Measurements from ENCODE around the gene RAPGEF4.

Gene RAPGEF4

DNA sequence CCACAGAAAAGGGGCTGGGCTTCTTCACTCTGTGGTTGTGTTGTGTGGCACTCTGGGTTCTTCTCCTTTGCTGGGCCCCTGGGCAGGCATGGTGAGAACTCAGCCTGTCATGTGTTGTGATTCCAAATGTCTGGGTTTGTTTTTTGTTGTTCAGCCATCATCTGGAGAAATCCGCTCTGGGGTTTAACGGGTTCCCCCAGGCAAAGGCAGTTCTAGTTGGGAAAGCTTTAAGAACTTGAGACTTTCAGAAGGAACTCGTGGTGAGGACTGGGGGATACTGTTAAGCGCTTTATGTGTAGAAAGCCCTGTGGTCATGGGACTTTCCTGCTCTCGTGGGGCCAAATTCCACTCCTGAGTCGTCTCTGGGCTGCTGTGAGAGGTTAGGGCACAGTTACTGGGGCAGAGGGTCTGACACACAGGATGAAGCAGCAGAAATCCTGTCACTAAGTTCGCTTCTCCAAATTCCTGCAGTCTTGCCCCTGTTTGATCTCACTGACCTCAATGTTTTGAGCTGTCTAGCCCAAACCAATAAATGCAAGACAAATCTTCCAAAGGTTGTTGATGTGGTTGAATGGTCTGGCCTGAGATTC, 87.7 kb downstream of the RAPGEF4 start:
- no peak for DNase-seq (ENCODE audit: low read depth in 3 of 3)

DNA sequence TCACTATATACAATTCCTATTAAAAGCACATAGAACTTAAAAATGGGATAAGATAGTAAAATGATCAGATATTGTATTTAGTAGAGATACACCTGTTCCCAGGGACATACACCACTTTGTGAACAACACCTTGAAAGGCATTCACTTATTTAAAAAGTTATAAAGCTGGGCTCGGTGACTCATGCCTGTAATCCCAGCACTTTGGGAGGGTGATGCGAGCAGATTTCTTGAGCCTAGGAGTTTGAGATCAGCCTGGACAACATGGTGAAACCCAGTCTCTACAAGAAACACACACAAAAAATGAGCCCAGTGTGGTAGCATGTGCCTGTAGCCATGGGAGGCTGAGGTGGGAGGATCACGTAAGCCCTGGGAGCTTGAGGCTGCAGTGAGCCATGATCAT, 90.9 kb downstream of the RAPGEF4 start:
- DNase-seq (ENCODE audit: low read depth in 3 of 3): no peak

GRCh38 chr2:172829229-172829628, 93.6 kb downstream of the RAPGEF4 start:
- DNase-seq (ENCODE audit: low read depth in 3 of 3): no peak

DNA sequence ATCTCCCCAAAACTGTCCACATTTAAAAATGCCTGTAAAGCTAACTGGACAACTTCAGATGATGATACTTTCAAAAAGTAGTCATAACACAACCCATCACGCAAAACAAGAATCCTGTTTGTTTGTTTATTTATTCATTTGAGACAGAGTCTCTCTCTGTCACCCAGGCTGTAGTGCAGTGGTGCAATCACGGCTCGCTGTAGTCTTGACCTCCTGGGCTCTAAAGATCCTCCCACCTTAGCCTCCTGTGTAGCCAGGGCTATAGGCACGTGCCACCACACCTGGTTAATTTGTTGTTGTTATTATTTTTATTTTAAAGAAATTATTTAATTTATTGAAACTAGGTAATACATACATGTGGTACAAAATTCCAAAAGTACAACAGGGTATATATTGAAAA, 94.8 kb downstream of the RAPGEF4 start:
- no peak for DNase-seq (ENCODE audit: low read depth in 3 of 3)

DNA sequence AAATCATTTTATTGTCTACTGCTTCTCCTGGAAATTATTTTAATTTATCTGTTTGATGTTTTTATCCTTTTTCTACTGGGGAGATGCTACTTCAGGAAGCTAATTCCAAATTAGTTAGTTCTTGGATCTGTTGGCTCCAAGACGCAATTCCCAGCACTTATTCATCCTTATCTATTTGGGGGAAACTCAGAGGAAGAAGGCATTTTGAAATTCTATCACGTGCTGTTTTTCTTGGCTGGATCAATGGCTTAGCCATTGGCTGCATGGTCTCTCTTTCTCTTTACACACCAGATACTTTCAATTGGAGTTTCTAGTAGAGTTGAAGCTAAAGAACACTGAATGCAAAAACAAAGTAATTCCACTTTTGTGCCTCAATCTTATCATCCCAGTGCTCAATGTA, 98.3 kb downstream of the RAPGEF4 start:
- no peak for DNase-seq (ENCODE audit: low read depth in 3 of 3)

GRCh38 chr2:172834881-172835280, 99.2 kb downstream of the RAPGEF4 start:
- no peak for DNase-seq (ENCODE audit: low read depth in 3 of 3)

- no peak for DNase-seq (ENCODE audit: low read depth in 3 of 3)
These were observed 100.7 kb downstream of the RAPGEF4 start for GRCh38 chr2:172836347-172836821.

GRCh38 chr2:172836827-172837226, 101.2 kb downstream of the RAPGEF4 start:
- no peak for DNase-seq (ENCODE audit: low read depth in 3 of 3)

GRCh38 chr2:172839446-172839845, 103.8 kb downstream of the RAPGEF4 start:
- no peak for DNase-seq (ENCODE audit: low read depth in 3 of 3)

DNA sequence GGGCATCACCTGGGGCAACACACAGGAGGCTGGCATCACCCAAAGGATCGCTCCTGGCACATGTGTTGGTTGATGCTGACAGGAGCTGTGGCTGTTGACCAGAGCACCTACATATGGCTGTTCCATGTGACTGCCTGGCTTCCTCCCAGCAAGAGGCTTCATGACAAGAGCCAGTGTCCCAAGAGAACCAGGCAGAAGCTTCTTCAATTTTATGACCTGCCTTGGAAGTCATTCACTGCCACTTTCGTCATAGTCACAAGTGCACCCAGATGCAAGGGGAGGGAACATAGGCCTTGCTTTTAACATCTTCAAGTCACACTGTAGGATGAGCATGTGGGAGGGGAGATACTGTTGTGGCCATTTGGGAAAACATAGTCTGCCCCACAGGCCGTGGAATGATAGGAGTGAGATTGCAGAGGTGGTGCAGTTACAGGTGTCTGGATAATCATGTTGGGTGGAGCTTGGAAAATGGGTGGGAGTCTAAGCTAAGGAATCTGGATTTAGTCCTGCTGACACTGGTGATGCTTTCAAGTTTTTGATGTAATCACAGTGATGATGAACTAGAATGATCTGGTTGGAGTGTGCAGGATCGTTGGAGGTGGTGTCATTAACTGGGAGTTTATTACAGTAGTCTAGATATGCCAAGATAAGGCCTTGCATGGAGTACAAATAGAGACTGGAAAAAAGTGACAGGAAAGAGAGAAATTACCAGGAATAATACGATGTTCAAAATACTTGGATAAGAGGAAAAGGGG, 107.0 kb downstream of the RAPGEF4 start:
- DNase-seq (ENCODE audit: low read depth in 3 of 3): no peak

GRCh38 chr2:172843266-172843582, 107.6 kb downstream of the RAPGEF4 start:
- DNase-seq (ENCODE audit: low read depth in 3 of 3): no peak

DNA sequence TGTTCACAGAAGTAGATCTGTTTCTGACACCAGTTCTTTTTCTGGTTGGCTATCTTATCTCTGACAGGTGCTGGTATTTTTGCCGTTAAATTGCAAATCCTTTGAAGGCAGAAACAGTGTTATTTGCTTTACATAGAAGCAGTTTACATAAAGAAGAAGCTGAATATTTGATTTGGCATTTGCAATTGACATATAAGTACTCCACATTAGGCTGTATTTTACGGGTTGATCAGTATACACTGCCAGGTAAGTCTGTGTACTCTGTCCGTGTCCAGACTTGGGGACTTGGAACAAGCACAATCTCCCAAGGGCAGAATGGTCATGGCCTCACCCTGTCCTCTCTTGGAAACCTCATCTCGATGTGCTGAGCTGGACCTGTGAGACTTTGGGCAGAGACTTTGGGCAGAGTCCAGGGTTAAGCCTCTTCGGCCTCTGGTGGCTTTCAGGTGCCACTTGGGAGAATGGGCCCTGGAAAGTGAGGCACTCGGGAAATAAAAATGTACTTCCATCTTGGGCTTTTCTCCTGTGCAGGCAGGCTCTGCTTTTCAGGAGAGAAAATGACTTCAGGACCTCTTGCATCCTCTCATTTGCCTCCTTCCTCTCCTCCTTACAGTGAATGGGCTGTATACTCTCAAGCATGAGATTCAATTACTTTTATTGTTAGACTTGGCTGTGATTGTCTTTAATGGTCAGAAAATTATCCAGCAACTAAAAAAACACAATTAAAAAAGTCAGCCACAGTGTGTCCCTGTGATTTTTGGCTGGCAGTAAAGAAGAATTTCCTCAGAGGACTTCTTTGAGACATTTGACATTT, 108.5 kb downstream of the RAPGEF4 start:
- DNase-seq (ENCODE audit: low read depth in 3 of 3): no peak

DNA sequence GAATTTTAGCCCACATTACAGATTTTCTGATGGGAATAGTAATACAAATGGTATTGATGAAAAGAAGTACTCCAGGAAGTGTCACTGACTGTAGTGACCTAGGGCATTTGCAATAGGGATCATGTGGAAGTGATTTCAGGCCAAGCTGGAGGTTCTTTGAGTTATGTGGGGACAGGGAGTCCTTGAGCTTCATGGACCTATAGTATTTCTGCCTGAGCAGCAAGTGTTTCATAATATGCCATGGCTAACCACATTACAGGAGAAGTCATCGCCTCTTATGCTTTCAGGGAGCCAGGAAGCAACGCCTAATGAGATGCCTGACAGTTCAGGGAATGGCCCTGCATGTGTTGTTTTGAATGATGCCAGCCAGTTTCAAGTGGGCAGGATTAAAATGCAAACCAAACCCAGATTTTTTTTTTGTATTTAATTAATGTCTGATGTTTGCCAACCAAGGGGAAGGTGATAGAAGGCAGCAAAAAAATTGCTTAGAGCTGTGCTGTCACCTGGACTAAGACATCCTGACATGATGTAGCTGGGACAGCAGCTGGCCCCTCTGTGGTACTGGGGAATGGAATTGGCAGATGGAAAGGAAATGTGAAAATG, 109.5 kb downstream of the RAPGEF4 start:
- DNase-seq (ENCODE audit: low read depth in 3 of 3): no peak

GRCh38 chr2:172846551-172846950, 110.9 kb downstream of the RAPGEF4 start:
- no peak for DNase-seq (ENCODE audit: low read depth in 3 of 3)

GRCh38 chr2:172847188-172847587, 111.5 kb downstream of the RAPGEF4 start:
- no peak for DNase-seq (ENCODE audit: low read depth in 3 of 3)

- DNase-seq (ENCODE audit: low read depth in 3 of 3): no peak
These were observed 112.9 kb downstream of the RAPGEF4 start for GRCh38 chr2:172848519-172848918.

GRCh38 chr2:172849519-172850217, 114.0 kb downstream of the RAPGEF4 start:
- no peak for DNase-seq (ENCODE audit: low read depth in 3 of 3)

- DNase-seq (ENCODE audit: low read depth in 3 of 3): no peak
These were observed 119.9 kb downstream of the RAPGEF4 start for GRCh38 chr2:172855588-172855987.

DNA sequence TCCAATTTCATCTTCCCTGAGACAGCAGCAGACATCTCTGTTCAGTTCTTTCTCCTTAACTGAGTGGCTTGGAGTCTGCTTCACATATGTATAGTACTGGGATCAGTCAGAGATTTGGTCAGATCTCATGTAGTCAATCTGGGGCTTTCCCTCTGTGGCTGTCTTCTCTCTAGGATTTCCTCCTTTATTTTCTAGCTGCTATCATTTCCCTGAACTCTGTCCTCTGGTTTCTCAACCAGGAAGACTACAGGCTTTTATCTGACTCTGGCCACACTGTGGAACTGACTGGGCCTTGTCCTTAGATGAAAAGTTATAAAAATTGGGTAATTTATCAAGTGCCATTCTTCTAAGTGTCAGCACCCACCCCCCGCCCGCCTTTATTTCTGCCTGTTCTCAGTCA, 121.0 kb downstream of the RAPGEF4 start:
- no peak for DNase-seq (ENCODE audit: low read depth in 3 of 3)

DNA sequence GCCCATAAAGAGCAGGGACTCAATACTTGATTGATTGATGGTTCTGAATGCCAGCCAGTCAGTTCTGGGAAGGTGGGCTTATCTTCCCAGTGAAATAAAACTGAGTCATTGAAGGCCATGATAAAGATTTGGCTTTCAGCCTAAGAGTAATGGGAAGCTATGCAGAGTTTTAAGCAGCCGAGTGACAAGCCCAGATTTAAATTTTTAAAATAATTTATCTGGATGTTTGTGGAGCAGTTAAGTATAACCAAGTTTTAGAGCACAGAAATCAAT, 122.8 kb downstream of the RAPGEF4 start:
- no peak for DNase-seq (ENCODE audit: low read depth in 3 of 3)

DNA sequence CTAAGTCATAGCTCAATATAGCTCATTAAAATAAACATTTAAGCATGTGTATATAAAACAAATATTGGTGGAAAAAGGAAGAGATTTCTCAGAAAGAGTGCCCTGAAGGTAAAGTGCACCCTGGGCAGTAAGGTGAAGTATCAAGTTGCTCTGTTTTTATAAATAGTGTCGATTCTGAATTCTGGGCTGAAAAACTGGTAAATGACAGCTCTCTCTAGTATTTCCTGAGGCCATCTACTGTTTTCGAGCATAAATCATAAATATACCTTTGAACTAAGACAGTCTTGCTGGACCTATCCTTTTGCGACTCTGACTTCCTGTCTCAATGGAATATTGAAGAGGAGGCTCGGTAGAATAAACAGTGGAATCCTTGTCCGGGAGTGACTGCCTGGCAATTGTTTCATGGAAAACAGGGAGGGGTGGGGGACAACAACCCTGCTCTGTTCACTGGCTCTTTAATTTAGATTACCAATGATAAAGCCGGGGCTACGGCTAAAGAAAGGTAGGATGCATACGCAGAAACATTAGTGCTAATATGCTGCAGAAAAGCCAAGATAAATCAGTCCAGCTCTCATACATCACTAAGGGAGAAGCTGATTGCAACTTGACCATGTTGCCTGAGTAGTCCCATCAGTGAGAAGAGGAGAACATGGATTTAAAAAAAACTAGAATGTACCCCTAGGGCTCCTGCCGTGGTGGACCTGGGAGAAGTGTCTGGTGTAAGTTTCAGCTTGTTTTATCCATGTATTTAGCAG, 124.1 kb downstream of the RAPGEF4 start:
- no peak for DNase-seq (ENCODE audit: low read depth in 3 of 3)

Measured in stimulated activated CD4-positive, alpha-beta T cell treated with anti-CD3 and anti-CD28 coated beads, TNF-alpha, amount 100 ng/mL, for 48 hours (primary cell).